Memory B cell (primary cell): ENCODE measurements around the gene GAB3.
"Not testable (repeated sequence)": the region's sequence is repeated elsewhere in the genome, so short reads cannot be mapped to it uniquely, and the experiment has no call there.

ENCODE experiments used
- ATAC-seq: fragments of 150-1000 bp; cut with Tn5 transposase; 2 replicates; pipeline ENCODE4 v1.10.0; 2021; ENCODE audit warnings: low read depth, mild to moderate bottlenecking, moderate library complexity
- DNase-seq, 2 donors: peaks; one replicate each; pipeline ENCODE4 v3.0.0; 2022; ENCODE audit warnings: low spot score in 2 of 2
- H3K27ac Mint-ChIP-seq: one replicate; pipeline ENCODE4 v1.8.0; 2022; ENCODE audit warnings: mild to moderate bottlenecking, moderate library complexity, mixed read lengths
- H3K27me3 Mint-ChIP-seq: one replicate; pipeline ENCODE4 v1.8.0; 2022; ENCODE audit warnings: mixed read lengths
- H3K36me3 Mint-ChIP-seq: one replicate; pipeline ENCODE4 v1.8.0; 2022; ENCODE audit warnings: mild to moderate bottlenecking, mixed read lengths
- H3K4me1 Mint-ChIP-seq: one replicate; pipeline ENCODE4 v1.8.0; 2022; ENCODE audit warnings: mixed read lengths
- H3K4me3 Mint-ChIP-seq: one replicate; pipeline ENCODE4 v1.8.0; 2022; ENCODE audit warnings: mild to moderate bottlenecking, moderate library complexity, mixed read lengths
- H3K9me3 Mint-ChIP-seq: one replicate; pipeline ENCODE4 v1.8.0; 2022; ENCODE audit warnings: mixed read lengths

Gene GAB3

GRCh38 chrX:154650221-154650510 lies 100.7 kb downstream of the GAB3 start:
- Mint-ChIP-seq H3K27me3 (no peaks in the 10 kb centered on the region), H3K4me3 (no peak overlapping the region), H3K36me3 (no peaks in the 10 kb centered on the region), H3K4me1 (no peaks in the 10 kb centered on the region), H3K9me3 (no peaks in the 10 kb centered on the region), H3K27ac (no peak overlapping the region)
- no peak for DNase-seq
- no peak for ATAC-seq

DNA sequence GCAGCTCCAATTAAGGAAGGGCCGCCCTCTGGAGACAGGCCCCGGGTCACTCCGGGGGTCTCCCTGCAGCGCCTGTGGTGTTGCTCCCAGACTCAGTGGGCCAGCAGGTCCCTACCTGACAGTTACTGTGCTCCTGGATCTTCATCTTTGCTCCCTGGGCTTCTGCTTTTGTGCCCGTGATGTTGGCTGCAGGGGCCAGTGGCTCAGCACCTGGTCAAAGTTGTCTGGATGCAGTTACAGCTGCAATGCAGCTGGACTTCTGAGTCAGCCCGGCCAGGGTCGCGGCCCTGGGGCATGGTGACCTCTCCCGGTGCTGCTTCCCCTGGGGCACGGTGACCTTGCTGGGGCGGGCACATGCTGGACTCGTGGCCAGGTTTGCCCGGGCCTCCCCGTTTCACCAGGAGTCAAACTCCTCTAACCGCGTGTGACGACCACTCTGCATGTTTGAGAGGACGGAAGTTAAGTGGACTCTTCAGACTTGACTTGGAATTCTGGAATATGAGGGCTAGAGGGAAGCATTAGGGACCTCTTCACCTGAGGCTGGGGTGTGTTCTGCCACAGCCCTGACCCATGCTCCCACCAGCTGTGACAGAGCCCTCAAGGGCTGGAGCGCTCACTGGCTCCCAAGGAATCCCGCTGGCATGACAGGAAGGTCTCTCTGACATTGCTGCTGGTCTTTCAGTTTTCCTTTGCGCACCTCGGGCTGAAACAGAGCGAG lies 101.2 kb downstream of the GAB3 start:
- DNase-seq (no peak), ATAC-seq (no peak)
- no peaks in the 10 kb centered on the region for H3K27me3 Mint-ChIP-seq
- H3K27ac Mint-ChIP-seq: no peak overlapping the region
- no peaks in the 10 kb centered on the region for H3K4me1 Mint-ChIP-seq
- no peaks in the 10 kb centered on the region for H3K9me3 Mint-ChIP-seq
- no peak overlapping the region for H3K4me3 Mint-ChIP-seq
- H3K36me3 Mint-ChIP-seq: no peaks in the 10 kb centered on the region

DNA sequence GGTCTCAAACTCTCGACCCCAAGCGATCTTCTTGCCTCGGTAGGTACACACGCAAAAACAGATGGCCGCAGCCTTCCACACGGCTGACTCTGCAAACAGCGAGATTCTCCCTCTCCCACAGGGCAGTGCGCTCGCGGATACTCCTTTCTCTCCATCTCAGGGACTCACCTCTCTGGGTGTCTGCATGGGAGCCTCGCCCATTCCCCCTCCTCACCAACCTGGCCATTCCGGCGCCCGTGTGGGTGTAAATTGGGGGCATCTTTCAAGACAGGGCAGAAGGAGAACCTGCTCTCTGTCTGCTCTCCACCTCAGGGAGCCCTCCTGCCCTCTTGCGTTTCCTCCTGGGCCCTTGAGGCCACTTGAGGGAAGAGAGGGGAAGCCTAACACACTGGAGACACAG lies 101.9 kb downstream of the GAB3 start:
- Mint-ChIP-seq H3K27ac (no peak overlapping the region), H3K36me3 (no peaks in the 10 kb centered on the region), H3K4me1 (no peaks in the 10 kb centered on the region), H3K4me3 (no peak overlapping the region), H3K9me3 (no peaks in the 10 kb centered on the region), H3K27me3 (no peaks in the 10 kb centered on the region)
- DNase-seq (no peak), ATAC-seq (no peak)

GRCh38 chrX:154645745-154646378 lies 105.0 kb downstream of the GAB3 start:
- not testable (repeated sequence) for H3K4me1 Mint-ChIP-seq

DNA sequence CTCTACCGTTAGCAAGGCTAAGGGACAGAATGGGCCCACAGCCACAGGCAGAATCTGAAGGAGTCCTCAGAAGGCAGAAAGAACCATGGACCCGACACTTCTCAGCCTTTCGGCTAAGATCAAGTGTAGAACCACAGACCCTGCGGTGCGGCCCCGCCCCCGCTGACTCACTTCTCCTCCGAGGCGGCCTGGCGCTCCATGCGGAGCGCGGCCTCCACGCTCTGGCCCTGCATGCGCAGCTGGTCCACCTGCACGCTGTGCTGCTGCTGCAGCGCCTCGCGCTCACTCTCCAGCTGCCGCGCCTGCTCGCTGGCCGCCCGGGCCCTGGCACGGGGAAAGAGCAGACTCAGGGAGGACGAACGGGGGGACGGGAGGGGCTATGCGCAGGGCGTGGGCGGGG lies 107.2 kb downstream of the GAB3 start:
- H3K4me1 Mint-ChIP-seq, ATAC-seq, H3K27ac Mint-ChIP-seq, H3K36me3 Mint-ChIP-seq, H3K27me3 Mint-ChIP-seq, DNase-seq, H3K9me3 Mint-ChIP-seq, H3K4me3 Mint-ChIP-seq: not testable (repeated sequence)

More at GRCh38 chrX:154645745-154646378, 105.0 kb downstream of the GAB3 start:
- not testable (repeated sequence) for H3K36me3 Mint-ChIP-seq, ATAC-seq, H3K27ac Mint-ChIP-seq, DNase-seq, H3K9me3 Mint-ChIP-seq, H3K4me3 Mint-ChIP-seq, H3K27me3 Mint-ChIP-seq

DNA sequence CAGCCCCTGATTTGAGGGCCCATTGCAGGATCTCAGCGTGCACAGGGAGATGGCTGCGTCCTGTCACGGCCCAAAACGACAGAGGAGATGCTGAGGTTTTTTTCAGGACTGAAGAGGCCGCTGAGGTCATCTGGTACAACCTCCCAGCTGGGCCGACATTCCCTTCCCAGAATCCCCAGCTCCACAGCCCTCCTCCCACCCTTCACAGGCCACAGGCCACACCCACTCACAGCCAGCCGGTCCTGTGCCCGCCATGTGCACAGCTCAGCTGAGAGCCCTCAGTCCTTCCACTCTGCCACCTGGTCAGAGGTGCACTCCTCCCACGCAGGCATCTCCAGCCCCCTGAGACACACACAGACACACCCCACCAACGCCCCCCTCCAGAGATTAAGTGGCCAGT lies 109.1 kb downstream of the GAB3 start:
- H3K36me3 Mint-ChIP-seq, H3K4me1 Mint-ChIP-seq, DNase-seq, H3K27ac Mint-ChIP-seq, H3K4me3 Mint-ChIP-seq, H3K27me3 Mint-ChIP-seq, ATAC-seq, H3K9me3 Mint-ChIP-seq: not testable (repeated sequence)

DNA sequence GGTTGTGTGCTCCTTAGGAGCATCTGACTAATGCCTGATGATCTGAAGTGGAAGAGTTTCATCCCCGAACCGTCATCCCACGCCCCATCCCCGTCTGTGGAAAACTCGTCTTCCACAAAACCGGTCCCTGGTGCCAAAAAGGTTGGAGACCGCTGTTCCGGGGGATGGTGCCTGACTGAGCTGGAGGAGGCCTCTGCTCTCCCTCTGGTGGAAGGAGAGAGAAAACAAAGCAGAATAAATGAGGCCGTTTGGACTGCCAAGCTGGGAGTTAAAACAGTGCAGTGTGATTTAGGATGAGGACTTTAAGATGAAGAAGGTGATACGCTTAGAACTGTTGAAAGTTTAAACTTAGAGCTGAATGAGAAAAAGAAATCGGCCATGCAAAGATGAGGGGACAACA lies 117.2 kb downstream of the GAB3 start:
- H3K27me3 Mint-ChIP-seq, ATAC-seq, H3K4me1 Mint-ChIP-seq, H3K4me3 Mint-ChIP-seq, H3K9me3 Mint-ChIP-seq, DNase-seq, H3K36me3 Mint-ChIP-seq, H3K27ac Mint-ChIP-seq: not testable (repeated sequence)

- H3K27ac Mint-ChIP-seq, H3K9me3 Mint-ChIP-seq, H3K27me3 Mint-ChIP-seq, H3K4me3 Mint-ChIP-seq, DNase-seq, H3K4me1 Mint-ChIP-seq, H3K36me3 Mint-ChIP-seq, ATAC-seq: not testable (repeated sequence)
Measured at GRCh38 chrX:154630949-154631348, 119.9 kb downstream of the GAB3 start.

DNA sequence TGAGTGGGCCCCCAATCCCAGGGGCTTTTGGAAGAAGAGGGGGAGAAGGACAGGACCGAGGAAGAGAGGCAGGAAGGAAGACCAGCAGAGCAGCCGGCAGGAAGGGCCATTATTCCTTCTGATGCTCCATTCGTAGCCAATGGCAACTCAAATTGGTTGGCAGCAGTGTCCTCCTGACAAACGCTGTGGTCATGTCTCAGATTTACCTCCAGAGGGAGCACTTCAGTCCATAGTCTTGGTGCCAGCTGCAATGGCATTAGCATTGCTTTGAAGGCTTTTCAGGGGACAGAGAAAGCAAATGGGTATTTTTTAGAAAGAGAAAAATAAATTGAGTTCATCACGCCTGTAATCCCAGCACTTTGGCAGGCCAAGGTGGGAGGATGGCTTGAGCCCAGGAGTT lies 121.9 kb downstream of the GAB3 start:
- DNase-seq, H3K36me3 Mint-ChIP-seq, H3K4me1 Mint-ChIP-seq, ATAC-seq, H3K27ac Mint-ChIP-seq, H3K27me3 Mint-ChIP-seq, H3K4me3 Mint-ChIP-seq, H3K9me3 Mint-ChIP-seq: not testable (repeated sequence)
